GM11168 (cell line): ENCODE results near the gene AFF4.
"Not testable (repeated sequence)": the region's sequence is repeated elsewhere in the genome, so short reads cannot be mapped to it uniquely, and the experiment has no call there.

Source experiments
- in situ Hi-C: fragments of 300-500 bp; cut with MboI; formaldehyde crosslinking; loops from one replicate; pipeline ENCODE4 v1.12.0; 2022; ENCODE audit warnings: low sequenced_read_pairs; ENCODE audit not compliant: unreplicated experiment

The AFF4 gene

DNA sequence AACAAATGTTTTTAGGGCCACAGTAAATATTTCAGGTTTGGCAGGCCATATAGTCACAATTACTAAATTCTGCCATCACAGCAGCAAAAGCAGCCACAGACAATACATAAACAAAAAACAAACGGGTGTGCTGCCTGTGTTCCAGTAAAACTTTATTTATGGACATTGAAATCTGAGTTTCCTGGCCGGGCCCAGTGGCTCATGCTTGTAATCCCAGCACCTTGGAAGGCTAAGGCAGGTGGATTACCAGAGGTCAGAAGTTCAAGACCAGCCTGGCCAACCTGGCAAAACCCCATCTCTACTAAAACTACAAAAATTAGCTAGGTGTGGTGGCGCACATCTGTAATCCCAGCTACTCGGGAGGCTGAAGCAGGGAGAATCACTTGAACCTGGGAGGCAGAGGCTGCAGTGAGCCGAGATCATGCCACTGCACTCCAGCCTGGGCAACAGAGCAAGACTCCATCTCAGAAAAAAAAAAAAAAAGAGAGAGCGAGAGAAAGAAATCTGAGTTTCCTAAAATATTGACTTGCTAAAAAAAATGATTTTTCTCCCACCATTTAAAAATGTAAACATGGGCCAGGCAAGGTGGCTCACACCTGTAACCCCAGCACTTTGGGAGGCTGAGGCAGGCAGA, 7.2 kb downstream of the AFF4 start:
- in situ Hi-C loops = not testable (repeated sequence)

DNA sequence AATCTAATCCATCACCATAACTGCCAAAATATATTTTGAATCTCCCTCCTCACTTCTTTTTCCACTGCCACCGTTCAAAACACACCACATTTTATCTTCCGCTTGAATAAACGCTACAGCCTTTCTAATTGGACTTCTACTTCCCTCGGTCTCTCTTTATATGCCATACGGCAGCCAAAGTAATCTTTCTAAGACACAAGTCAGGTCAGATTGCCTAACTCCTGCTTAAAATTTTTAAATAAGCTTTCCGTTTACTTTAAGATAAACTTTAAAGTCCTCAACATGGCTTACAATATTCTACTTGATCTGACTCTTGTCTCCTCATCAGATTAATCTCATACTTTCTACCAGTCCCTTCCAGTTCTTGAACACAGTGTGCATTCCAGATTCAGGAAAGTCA, 9.7 kb downstream of the AFF4 start:
- in situ Hi-C loops = no loop called here

DNA sequence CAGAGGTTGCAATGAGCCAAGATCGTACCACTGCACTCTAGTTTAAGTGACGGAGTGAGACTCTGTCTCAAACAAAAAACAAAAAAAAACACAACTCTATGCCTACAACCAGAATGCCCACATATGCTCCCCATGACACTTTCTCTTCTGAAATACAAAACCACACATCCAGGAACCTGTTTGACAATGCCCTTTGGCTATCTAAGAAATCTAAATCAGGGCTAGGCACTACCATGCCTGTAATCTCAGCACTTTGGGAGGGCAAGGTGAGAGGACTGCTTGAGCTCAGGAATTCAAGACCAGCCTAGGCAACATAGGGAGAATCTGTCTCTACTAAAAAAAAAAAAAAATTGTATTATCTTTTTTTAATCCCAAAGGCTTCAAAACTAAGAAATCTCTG, 10.6 kb downstream of the AFF4 start:
- in situ Hi-C loops = no loop called here

DNA sequence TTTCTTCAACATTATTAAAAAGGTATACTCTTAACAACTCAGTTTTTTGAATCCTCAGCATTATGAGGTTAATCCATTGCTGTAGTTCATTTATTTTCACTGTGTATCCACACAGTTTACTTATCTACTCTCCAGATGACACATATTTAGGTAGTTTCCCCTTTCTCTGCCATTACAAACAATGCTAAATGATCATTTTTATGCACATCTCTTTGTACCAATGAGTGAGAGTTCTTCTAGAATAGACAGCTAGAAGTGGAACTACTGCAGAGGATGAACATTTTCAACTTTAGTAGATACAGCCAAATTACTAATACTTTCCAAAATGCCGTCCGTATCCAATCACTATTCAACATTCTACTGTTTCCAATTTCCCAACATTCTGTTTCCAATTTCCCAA, 11.5 kb downstream of the AFF4 start:
- in situ Hi-C loops = no loop called here

DNA sequence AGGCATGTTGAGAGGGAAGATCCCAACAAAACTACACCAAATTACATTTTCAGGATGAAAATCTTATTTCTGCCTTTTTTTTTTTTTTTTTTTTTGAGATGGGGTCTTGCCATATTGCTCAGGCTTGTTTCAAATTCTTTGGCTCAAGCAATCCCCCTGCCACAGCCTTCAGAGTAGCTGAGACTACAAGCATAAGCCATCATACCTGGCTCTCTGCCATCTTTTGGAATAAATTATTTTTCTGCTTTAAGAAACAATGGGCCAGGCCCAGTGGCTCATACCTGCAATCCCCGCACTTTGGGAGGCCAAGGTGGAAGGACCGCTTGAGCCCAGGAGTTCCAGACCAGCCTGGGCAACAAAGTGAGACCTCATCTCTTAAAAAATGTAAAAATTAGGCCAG, 14.3 kb downstream of the AFF4 start:
- in situ Hi-C loops = no loop called here

DNA sequence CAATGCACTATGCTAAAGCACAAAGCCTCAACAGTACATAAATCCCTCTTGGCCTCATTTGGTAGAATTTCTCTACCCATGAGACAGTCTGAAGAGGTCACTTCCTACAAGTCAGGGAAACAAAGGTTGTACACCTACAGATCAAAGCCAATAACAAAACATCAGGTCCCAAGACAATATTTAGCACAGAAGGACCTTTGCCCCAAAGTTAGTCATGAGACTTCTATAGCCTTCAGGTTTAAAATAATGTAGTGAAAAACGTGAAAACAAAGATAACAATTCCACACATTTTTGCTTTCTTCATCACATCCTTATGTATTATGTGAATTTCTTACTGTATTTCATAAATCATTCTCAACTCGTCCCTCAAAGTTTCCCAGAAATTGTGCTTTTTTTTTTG, 15.8 kb downstream of the AFF4 start:
- in situ Hi-C loops = no loop called here

DNA sequence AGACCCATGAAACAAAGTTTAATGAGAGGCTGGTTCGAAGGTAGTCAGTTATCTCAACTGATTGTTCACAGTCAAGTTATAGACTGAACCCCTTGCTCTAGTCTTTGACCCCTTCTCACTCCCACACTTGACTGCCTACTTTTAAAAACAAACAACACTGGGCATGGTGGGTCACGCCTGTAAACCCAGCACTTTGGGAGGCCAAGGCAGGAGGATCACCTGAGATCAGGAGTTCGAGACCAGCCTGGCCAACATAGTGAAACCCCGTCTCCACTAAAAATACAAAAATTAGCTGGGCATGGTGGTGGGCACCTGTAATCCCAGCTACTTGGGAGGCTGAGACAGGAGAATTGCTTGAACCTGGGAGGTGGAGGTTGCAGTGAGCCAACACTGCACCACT, 18.1 kb downstream of the AFF4 start:
- in situ Hi-C loops = not testable (repeated sequence)

DNA sequence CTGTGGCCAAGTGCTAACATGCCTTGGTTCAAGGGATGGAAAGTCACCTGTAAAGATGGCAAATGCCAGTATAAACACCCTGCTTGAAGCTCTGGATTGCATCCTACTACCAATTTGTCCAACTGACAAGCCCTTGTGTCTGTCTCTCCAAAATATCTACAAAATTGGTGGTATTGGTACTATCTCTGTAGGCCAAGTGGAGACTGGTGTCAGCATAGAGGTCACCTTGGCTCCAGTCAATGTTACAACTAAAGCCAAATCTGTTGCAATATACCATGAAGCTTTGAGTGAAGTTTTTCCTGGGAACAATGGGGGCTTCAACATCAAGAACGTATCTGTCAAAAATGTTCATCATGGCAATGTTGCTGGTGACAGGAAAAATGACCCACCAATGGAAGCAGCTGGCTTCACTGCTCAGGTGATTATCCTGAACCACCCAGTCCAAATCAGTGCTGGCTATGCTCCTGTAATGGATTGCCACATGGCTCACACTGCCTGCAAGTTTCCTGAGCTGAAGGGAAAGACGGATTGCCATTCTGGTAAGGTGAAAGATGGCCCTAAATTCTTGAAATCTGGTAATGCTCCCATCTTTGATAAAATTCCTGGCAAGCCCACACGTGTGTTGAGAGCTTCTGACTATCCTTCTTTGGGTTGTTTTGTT, 19.9 kb downstream of the AFF4 start:
- in situ Hi-C loops = no loop called here

DNA sequence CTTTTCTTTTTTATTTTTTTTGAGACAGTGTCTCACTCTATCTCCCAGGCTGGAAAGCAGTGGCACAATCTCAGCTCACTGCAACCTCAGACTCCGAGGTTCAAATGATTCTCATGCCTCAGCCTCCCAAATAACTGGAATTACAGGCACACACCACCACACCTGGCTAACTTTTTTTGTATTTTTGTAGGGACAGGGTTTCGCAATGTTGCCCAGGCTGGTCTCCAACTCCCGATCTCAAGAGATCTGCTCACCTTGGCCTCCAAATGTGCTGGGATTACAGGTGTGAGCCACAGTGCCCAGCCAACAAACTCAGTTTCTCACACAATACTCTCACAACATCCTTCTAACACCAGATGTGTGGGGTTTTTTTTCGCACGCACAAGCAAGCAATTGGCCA, 22.1 kb downstream of the AFF4 start:
- in situ Hi-C loops = no loop called here

DNA sequence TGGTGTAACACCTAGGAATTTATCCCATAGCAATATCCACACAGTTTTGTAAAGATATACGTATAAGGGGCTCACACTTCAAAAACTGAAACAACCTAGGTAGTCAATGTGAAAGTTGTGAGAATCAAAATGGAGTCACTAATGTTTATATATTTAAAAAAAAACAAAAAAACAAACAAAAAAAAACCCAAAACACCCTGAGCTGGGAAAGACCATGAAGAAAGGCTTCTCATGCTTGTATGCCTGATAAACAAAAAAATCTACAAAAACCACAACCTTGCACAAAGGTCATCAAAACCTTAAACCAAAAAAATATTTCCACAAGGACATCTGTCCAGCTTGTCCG, 35.4 kb downstream of the AFF4 start:
- in situ Hi-C loops = no loop called here

DNA sequence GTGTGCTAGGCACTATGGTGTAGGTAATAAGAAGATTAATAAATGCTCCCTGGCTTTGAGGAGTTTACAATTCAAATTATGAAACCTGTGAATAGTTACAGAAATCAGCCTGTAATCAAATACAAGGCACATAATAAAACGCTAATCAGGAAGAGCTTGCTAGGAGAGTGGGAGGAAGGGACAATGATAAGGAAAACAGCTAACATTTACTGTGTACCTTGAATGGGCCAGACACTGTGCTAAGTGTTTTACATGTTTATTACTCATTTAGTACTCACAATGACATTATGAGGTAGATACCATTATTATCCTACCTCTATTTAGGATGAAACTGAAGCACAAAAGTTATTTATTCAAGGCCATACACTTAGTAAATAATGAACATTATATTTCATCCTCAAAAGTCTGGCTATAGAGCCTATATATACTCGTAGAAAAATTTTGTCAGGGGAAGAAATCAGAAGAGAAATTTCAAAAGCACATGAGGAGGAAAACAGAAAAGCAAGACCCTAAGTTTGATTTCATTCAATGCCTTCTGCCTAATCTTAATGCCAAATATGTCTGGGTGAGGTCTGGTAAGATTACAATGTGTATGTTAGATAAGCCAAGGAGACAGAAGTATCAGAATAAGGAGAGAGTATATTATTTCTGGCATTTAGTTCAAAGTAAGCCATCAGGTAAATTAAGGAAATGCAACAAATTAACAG, 35.9 kb downstream of the AFF4 start:
- in situ Hi-C loops = no loop called here

DNA sequence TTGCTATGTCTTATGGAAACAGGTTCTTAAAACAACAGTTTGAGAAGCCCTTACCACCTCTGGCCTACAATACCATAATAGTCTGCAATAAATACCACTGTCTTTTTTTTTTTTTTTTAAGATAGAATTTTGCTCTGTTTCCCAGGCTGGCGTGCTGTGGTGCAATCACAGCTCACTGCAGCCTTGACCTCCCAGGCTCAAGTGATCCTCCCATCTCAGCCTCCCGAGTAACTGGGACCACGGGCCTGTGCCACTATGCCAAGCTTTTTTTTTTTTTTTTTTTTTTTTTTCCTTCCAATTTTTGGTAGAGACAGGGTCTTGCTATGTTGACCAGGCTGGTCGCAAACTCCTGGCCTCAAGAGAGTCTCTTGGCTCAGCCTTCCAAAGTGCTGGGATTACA, 37.0 kb downstream of the AFF4 start:
- in situ Hi-C loops = no loop called here

DNA sequence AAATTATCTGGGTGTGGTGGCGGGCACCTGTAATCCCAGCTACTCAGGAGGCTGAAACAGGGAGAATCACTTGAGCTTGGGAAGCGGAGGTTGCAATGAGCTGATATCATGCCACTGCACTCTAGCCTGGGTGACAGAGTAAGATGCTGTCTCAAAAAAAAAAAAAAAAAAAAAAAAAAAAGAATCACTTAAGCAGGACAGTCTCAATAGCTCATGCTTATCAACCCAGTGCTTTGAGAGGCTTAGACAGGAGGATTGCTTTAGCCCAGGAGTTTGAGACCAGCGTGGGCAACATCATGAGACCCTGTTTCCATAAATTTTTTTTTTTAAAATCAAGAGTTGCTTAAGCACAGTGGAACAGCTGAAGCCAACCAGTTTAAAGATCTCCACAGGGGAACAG, 47.3 kb downstream of the AFF4 start:
- in situ Hi-C loops = no loop called here

DNA sequence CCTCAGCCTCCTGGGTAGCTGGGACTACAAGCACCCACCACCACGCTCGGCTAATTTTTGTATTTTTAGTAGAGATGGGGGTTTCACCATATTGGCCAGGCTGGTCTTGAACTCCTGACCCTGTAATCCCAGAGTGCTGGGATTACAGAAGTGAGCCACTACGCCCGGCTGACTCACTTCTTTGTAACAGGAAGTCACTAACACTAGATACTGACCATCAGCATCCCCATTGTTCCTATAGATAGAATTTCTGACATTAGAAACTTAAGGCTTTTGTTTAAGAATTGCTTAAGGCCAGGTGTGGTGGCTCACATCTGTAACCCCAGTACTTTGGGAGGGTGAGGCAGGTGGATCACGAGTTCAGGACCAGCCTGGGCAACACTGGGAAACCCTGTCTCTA, 47.8 kb downstream of the AFF4 start:
- in situ Hi-C loops = no loop called here

DNA sequence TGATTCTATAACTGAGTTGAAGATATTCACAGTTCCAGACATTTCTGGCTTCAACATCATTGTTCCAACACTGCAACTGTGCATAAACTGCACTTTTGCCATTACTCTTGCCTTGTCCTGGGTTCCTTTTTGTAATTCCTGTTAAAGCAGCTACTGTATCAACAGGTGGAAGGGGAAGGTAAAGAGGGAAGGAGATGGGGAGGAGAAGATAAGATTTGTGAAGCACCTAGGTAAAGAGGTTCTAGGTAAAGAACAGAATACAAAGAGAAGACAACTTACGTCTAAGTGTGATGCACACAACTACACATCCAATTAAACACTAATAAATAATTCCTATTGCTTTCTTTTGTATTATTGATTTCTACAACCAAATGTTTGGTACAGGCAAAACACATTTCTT, 53.7 kb downstream of the AFF4 start:
- in situ Hi-C loops = no loop called here

DNA sequence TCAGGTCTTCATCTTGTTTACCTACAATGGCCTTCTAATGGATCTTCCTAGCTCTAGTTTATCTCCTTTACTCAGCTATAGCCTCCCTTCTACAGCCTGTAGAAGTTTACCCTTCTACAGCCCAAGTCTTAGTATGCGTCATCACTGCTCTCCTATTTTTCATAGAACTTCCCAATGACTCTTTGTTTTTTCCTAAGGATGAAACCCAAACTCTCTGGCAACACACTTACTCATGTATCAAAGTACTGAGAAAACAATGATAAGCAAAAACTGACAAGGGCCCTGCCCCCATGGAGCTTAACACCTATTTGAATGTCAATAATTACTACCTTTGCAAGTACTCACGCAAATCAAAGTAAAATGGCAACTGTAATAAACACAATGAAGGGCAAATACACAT, 56.3 kb downstream of the AFF4 start:
- in situ Hi-C loops = no loop called here

DNA sequence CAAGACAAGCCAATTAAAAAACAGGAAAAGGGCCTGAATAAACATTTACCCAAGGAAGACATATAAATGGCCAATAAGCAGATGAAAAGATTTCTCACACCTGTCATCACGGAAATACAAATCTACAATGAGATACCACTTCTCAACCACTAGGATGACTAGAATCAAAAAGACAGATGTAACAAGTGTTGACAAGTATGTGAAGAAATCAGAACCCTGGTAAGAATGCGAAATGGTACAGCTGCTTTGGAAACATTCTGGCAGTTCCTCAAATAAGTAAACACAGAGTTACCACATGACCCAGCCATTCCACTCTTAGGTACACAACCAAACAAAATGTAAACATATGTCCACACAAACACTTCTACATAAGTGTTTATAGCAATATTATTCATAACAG, 57.5 kb downstream of the AFF4 start:
- in situ Hi-C loops = no loop called here

DNA sequence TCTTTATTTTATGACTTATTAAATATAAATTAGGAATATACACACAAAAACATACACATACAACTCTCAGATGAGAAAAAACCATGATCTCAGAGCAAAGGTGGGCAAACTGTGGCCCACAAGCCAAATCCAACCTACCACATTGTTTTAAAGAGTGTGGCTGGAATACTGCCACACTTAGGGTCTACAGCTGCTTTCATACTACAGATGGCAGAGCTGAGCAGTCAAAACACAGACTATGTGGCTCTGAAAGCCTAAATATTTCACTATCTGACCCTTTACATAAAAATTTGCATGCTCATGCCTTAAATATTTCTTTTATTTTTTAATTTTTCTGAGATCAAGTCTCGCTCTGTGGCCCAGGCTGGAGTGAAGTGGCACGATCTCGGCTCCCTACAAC, 61.7 kb downstream of the AFF4 start:
- in situ Hi-C loops = no loop called here

DNA sequence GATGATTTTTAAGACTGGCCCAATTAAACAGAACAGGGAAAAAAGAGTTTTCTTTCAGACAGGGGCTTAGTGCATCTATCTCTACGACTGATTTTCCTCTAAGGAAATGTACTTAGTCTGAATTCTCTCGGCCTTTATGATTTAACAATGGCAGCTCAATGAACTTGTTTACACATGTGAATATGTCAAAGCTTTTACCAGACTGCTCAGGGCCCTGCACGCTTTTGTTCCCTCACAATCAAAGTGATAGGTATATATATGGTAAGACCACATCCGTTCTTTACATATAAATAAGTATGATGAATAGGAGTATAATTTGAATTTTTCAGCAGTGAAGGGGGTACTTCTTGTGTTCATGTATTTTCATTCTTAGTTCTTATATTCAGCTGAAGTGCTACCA, 62.4 kb downstream of the AFF4 start:
- in situ Hi-C loops = no loop called here

DNA sequence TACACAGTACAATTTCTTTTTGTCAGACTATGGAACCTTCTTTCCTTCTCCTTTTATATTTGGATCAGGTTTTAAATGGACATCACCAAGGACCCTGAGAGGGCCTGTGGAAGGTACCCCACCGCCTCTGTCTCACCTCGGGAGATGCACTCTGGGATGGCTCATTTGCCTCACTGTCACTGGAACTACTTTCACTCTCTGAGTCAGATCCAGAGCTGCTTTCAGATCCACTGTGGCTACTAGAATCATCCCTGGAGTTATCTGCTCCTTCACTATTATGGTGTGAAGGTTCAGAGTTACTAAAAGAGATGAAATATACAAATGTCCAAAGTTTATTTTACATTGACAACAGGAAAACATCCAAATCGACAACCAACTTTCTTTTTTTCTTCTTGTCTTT, 65.3 kb downstream of the AFF4 start:
- in situ Hi-C loops = no loop called here

DNA sequence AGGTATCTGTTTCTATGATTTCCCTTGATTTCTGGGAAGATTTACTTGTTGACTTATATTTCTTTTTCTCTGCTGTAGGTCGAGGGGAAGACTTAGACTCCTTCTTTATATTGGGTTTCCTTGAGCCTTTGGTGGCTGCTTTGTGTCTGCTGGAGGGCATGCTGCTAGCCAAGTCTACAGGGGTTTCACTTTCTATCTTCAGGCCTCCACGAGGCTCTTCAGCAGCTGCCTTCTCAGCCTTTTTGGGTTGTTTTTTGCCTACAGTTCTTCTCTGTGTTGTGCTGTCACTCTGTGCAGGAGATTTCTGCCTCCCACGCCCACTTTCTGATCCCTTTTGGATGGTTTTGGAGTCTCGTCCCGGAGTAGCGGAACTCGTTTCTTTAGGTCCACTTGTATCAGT, 66.7 kb downstream of the AFF4 start:
- in situ Hi-C loops = no loop called here

DNA sequence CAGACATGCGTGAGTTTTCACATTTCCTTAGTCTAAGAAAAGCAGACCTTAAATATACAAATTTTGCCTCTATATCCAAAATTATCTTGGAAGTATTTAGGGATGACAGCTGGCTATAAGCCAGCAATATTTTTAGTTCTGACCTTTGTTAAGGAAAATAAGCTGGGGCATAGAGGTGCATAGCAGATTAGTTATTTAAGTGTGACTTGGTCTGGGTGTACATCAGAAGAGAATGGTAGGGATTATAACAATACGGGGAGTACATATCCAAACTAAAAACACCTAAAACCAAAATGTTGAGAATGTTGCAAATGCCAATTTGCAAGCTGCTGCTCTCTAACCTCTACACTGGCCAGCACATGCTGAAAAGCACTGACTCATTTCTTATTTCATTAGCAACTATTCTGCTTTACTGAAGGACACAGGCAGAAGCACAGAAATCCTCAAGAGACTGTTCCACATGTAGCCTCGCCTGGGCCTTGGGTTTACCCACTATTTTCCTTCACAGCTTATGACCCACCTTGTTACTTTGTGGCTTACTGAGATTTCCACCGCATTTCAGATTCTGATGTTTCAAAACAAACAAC, 67.6 kb downstream of the AFF4 start:
- in situ Hi-C loops = no loop called here
